Stimulated activated naive CD8-positive, alpha-beta T cell treated with anti-CD3 and anti-CD28 coated beads, Interleukin-15, Interleukin-2, amounts not matched to agents 100 ng/mL and 50 ng/mL, for 24 hours (primary cell): ENCODE data around the gene PCNX4.

ENCODE experiments used
- H3K27ac Mint-ChIP-seq: one replicate; pipeline ENCODE4 v1.8.0; 2021; ENCODE audit warnings: mild to moderate bottlenecking, mixed read lengths
- H3K27me3 Mint-ChIP-seq: one replicate; pipeline ENCODE4 v1.8.0; 2021; ENCODE audit warnings: mixed read lengths
- H3K36me3 Mint-ChIP-seq: one replicate; pipeline ENCODE4 v1.8.0; 2021; ENCODE audit warnings: low read depth, mixed read lengths
- H3K4me1 Mint-ChIP-seq: one replicate; pipeline ENCODE4 v1.8.0; 2021; ENCODE audit warnings: low read depth, mixed read lengths
- H3K4me3 Mint-ChIP-seq: one replicate; pipeline ENCODE4 v1.8.0; 2021; ENCODE audit warnings: mild to moderate bottlenecking, mixed read lengths
- H3K9me3 Mint-ChIP-seq: one replicate; pipeline ENCODE4 v1.8.0; 2021; ENCODE audit warnings: mixed read lengths

The PCNX4 gene

DNA sequence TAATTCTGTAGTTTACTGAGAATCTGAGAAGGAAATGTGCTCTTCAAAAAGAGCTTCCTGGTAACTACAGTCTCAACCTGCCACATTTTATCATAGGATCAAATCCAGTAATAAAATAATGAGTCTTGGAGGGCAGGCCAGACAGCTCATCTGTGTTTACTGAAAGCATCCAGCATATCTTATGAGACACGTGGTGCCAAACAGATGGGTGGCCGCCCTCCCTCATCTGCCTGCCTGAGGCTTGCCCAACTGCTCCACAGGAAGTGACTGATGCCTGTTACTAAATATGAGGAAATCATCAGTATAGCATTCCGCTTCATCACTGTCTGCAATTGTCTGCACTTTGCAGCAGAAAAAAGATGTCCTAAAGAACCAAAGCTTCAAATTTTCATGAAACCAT is 60.0 kb downstream of the PCNX4 start:
- Mint-ChIP-seq H3K4me3 (peak overlapping the region; percentile 26), H3K27me3 (no peaks in the 10 kb centered on the region), H3K9me3 (no peaks in the 10 kb centered on the region), H3K36me3 (peaks cover 71% of the 10 kb centered on the region), H3K27ac (peak overlapping the region; percentile 72), H3K4me1 (peaks cover 49% of the 10 kb centered on the region)

DNA sequence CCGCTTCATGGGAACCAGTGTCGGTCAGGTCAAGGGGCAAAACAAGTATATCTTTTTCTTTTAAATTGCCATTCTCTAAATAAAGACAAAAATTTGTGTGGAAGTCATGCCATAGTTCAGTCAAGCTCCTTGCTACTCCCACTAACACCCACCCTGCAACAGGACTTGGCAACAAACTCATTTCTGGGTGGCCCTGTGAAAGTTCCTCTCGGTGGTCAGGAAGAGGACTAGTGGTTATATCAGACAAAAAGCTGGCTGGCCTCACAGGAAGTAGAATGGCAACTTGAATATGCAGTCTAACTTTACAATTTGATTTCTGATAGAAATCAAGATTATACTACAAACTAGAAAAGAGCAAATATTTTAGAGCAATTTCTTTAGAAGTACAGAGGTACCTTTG is 62.3 kb downstream of the PCNX4 start:
- Mint-ChIP-seq H3K36me3 (peaks cover 72% of the 10 kb centered on the region), H3K4me1 (peaks cover 68% of the 10 kb centered on the region), H3K27me3 (no peaks in the 10 kb centered on the region), H3K9me3 (no peaks in the 10 kb centered on the region), H3K27ac (peak overlapping the region; percentile 49), H3K4me3 (peak overlapping the region; percentile 43)

DNA sequence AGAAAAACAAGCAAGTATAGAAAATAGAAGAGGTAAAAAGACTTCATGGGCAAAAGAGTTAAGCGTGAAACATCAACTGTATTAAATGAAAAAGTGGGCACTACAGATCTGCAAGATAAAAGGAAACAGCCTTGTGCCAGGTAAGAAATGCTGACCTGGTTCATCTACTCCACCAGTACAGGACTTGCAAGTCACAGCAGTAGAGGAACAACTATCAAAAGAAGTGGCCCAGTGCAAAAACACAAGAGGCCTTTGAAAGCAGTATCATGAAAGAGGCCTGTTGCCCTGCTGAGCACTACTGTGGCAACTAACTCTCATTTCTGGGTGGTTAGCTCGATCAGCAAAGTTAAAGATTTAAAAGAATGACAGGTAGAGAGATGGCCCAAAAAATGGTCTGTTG is 62.9 kb downstream of the PCNX4 start:
- Mint-ChIP-seq H3K36me3 (peaks cover 71% of the 10 kb centered on the region), H3K4me1 (peaks cover 74% of the 10 kb centered on the region), H3K9me3 (no peaks in the 10 kb centered on the region), H3K27me3 (no peaks in the 10 kb centered on the region), H3K27ac (peak overlapping the region; percentile 49), H3K4me3 (no peak overlapping the region)

DNA sequence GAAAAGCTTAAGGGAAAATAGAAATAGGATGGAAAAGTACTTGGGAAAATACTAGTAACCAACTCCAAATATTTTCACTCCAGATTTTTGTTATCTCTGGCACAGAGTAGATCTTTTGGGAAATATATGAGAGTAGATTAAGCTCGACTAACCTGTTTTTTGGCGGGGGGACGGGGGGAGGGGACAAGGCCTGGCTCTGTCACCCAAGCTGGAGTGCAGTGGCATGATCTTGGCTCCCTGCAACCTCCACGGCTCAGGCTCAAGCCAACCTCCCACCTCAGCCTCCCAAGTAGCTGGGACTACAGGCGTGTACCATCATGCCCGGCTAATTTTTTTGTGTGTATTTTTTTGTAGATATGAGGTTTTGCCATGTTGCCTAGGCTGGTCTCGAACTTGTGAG is 68.7 kb downstream of the PCNX4 start:
- peaks cover 67% of the 10 kb centered on the region for H3K4me1 Mint-ChIP-seq
- peaks cover 52% of the 10 kb centered on the region for H3K36me3 Mint-ChIP-seq
- H3K27ac Mint-ChIP-seq: no peak overlapping the region
- no peaks in the 10 kb centered on the region for H3K9me3 Mint-ChIP-seq
- H3K27me3 Mint-ChIP-seq: no peaks in the 10 kb centered on the region
- no peak overlapping the region for H3K4me3 Mint-ChIP-seq

DNA sequence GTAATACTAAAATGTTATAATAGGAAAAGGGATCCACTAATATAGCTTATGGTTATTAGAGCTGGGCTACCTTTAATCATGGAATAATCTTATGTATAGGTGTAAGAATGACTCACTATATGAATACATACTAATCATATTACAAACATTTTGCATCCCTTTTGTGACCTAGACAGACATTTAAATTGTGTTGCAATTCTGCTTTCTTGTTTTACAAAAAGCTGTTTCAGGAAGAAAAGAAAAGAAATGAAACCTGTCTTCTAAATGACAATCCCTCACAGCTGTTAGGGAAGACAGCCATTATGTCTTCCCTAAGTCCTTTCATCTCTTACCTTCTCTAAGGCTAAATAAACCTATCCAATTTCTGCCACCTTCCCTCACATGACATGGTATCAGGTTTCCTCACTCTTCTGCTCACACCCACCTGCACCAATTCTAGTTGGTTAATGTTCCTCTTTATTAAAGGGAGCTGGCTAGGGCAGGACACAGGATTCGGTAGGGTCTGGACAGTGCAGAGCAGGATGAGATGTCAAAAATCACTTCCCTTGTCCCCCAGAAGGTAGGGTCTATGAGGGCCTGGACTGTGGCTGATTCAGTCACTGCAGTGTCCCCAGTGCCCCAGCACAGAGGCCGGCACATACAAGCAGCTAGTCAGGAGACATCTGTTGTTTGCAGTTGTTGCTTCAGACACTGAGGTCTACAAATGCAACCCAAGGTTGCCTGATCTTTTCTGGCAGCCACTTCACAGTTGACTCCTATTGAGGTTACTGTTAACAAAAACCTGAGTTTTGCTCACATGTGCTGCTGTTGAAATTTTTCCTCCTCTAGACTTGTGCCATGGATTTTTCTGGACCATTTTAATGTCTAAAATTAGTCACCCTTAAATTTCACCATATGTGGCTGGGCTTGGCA is 69.7 kb downstream of the PCNX4 start:
- Mint-ChIP-seq H3K27ac (no peak overlapping the region), H3K4me1 (peaks cover 70% of the 10 kb centered on the region), H3K36me3 (peaks cover 45% of the 10 kb centered on the region), H3K9me3 (no peaks in the 10 kb centered on the region), H3K27me3 (no peaks in the 10 kb centered on the region), H3K4me3 (no peak overlapping the region)

DNA sequence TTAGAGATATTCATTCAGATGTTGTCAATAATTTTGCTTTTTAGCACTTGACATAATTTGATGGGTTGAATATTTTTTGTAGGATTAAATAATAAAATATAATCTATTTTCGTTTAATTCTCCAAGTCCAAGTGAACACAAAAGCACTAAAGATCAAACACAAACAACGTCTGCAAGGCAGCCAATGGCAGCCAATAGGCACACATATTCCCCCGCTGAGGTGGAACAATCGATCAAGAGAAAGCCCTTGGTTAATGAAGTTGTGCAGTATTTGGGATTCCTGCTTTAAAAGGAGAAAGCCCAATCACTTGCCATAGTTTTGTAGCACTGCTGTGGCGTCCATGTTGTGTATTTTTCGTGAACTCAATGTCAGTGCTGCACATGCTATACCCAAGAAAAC is 72.0 kb downstream of the PCNX4 start:
- H3K27ac Mint-ChIP-seq: no peak overlapping the region

DNA sequence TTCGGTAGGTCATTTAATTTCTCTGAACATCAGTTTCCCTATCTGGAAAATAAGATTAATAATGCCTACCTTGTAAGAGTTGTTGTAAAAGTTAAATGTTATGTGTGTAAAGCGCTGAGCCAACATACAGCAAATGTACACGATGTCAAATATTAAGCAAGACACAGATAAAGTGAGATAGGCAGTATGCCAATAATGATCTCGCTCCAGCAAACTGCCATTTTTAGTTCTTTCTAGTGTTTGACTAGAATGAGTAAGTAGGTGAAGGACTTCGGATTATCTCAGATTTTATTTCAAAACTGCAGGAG is 72.6 kb downstream of the PCNX4 start:
- no peaks in the 10 kb centered on the region for H3K27me3 Mint-ChIP-seq

More for the DNA sequence above, 72.0 kb downstream of the PCNX4 start:
- H3K27me3 Mint-ChIP-seq: no peaks in the 10 kb centered on the region
- H3K4me3 Mint-ChIP-seq: peak overlapping the region; percentile 92
- peaks cover 55% of the 10 kb centered on the region for H3K4me1 Mint-ChIP-seq
- H3K9me3 Mint-ChIP-seq: no peaks in the 10 kb centered on the region
- peaks cover 32% of the 10 kb centered on the region for H3K36me3 Mint-ChIP-seq

DNA sequence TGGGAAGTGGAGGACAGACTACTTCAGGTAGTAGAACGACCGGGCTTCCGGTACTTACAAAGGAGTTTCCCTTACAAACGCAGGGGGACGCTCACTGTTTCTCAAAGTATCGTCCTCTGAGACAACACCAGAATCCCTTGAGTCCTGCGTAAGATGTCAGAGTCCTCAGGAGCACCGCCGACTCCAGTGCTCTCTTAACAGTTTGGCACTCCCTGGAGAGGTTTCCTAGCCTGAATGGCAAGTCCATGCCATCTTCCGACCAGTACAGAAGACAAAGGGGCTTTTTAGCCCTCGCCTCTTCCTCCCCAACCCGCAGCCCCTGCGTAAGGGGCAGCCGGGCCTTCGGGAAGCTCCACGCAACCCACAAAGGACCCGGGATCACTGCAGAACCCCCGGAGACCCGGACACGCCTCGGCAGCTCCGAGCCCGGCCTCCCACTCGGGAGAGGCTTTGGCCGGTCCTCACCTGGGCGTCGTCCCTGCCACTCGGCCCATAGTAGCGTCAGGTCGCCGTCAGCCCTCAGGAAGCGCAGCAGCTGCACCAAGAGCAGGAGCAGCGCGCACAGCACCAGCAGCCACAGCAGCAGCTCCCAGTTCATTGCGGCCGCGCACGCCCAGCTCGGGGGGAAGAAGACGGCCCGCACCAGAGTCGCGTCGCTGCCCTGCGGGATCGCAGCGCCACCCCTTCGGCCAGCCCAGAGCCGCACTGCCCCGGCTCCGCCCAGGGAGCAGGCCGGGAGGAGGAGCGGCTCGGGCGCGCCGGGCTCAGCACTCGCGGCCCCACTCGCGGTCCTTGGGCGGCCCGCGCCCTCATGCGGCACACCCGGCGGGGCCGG is 73.2 kb downstream of the PCNX4 start, which contains the start of gene DHRS7:
TSS of gene DHRS7 (minus strand) at position 687 of the 835 bp plus-strand sequence. CDS start at position 598, 89 bp downstream.
- Mint-ChIP-seq H3K4me3 (peak within 1 kb of the TSS; percentile 92), H3K36me3 (peaks cover 24% of the 10 kb centered on the region), H3K9me3 (no peaks in the 10 kb centered on the region), H3K27ac (peak within 1 kb of the TSS; percentile 91), H3K4me1 (peaks cover 42% of the 10 kb centered on the region), H3K27me3 (no peaks in the 10 kb centered on the region)

More for the DNA sequence above, 72.6 kb downstream of the PCNX4 start:
- peaks cover 27% of the 10 kb centered on the region for H3K36me3 Mint-ChIP-seq
- peak overlapping the region; percentile 91 for H3K27ac Mint-ChIP-seq
- peaks cover 48% of the 10 kb centered on the region for H3K4me1 Mint-ChIP-seq
- H3K9me3 Mint-ChIP-seq: no peaks in the 10 kb centered on the region
- H3K4me3 Mint-ChIP-seq: peak overlapping the region; percentile 92

DNA sequence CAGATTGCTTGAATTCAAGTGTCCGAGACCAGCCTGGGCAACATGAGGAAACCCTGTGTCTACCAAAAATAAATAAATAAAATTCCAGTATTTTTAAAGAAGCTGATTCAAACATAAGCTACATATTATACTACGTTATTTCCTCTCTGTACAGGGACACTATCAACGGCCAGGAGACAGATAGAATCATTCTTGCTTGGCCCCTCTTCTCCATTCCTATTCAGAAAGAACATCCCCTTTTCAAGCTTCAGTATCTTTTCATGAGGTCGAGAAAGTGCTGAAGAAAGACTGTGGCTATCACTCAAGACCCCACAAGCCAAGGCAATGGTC is 73.8 kb downstream of the PCNX4 start:
- no peaks in the 10 kb centered on the region for H3K27me3 Mint-ChIP-seq
- no peaks in the 10 kb centered on the region for H3K9me3 Mint-ChIP-seq
- peaks cover 40% of the 10 kb centered on the region for H3K4me1 Mint-ChIP-seq
- peak overlapping the region; percentile 88 for H3K27ac Mint-ChIP-seq
- H3K4me3 Mint-ChIP-seq: peak overlapping the region; percentile 81
- H3K36me3 Mint-ChIP-seq: peaks cover 21% of the 10 kb centered on the region

DNA sequence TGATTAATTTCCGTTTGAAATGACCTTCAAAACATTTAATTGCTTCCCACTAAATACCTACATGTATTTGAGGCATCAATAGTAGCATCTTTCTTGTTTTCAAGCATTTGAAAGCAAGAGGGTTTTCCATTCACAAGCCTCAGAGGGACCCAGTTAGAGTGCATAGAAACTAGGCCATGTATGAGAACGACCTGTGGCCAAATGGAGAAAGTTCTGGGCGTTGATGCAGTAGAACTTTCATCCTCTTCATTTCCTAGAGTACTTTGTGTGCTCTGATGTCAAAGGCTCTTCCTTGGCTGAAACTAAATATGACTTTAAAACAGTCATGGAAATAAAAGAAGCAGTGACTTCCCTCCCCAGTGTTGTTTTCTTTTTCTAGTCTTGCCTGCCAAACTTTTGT is 74.4 kb downstream of the PCNX4 start:
- H3K4me3 Mint-ChIP-seq: peak overlapping the region; percentile 81
- peak overlapping the region; percentile 88 for H3K27ac Mint-ChIP-seq
- H3K9me3 Mint-ChIP-seq: no peaks in the 10 kb centered on the region
- peaks cover 15% of the 10 kb centered on the region for H3K36me3 Mint-ChIP-seq
- no peaks in the 10 kb centered on the region for H3K27me3 Mint-ChIP-seq
- peaks cover 34% of the 10 kb centered on the region for H3K4me1 Mint-ChIP-seq

DNA sequence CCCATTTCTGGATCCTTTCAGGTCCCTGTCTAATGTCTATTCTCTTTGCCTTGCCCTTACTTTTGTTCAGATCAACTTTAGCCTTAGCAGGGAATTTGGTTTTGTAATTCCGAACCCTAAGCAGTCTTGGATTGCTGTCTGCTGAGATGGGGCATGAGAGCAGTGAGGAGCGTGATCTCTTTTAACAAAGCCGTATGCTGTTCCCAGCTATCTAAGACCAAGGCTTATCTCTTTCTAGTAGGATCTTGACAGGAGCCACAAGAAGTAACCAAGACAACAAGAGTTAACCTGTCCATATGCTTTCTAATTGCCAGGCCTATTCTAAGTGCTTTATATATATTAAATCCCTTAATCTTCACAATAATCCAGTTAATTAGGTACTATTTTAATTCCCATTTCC is 78.0 kb downstream of the PCNX4 start:
- Mint-ChIP-seq H3K27ac (no peak overlapping the region), H3K4me1 (peaks cover 13% of the 10 kb centered on the region), H3K27me3 (no peaks in the 10 kb centered on the region), H3K4me3 (no peak overlapping the region), H3K9me3 (no peaks in the 10 kb centered on the region), H3K36me3 (no peaks in the 10 kb centered on the region)

DNA sequence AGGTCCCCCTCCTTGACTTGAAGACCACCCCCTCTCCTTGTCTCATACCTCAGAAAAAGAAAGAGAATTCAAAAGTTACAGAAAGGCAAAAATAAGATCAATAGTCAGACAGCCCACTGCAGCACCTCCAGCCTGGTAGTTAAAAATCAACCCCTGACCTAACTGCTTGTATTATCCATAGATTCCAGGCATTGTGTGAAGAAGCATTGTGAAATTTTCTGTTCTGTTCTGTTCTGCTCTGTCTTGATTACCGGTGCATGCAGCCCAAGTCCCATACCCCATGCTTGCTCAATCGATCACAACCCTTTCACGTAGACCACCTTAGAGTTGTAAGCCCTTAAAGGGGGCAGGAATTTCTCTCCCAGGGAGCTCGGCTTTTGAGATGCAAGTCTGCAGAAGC is 79.2 kb downstream of the PCNX4 start:
- Mint-ChIP-seq H3K4me1 (peaks cover 8% of the 10 kb centered on the region), H3K27ac (no peak overlapping the region), H3K27me3 (no peaks in the 10 kb centered on the region), H3K9me3 (no peaks in the 10 kb centered on the region), H3K4me3 (no peak overlapping the region), H3K36me3 (no peaks in the 10 kb centered on the region)

DNA sequence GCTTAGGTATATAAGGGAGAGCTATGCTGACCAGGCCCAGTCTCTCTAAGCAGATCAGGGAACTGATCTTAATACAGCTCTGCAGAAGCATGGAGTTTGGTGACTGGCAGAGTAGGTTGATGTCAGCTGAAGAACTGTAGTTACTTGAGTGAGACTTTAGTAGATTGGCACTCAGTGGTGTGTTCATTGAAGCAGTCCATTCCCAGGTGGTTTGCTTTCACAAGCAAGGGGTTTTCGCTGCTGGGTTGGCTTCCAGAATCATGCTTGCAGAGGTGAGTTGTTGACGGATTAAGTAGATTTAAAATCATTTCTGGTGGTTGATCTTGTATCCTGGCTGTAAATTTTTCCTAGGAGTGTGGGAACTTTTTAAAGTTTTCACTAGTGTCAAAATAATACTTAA is 80.0 kb downstream of the PCNX4 start:
- Mint-ChIP-seq H3K4me3 (no peak overlapping the region), H3K36me3 (no peaks in the 10 kb centered on the region), H3K4me1 (peaks cover under 1% of the 10 kb centered on the region), H3K27ac (no peak overlapping the region), H3K9me3 (no peaks in the 10 kb centered on the region), H3K27me3 (no peaks in the 10 kb centered on the region)

DNA sequence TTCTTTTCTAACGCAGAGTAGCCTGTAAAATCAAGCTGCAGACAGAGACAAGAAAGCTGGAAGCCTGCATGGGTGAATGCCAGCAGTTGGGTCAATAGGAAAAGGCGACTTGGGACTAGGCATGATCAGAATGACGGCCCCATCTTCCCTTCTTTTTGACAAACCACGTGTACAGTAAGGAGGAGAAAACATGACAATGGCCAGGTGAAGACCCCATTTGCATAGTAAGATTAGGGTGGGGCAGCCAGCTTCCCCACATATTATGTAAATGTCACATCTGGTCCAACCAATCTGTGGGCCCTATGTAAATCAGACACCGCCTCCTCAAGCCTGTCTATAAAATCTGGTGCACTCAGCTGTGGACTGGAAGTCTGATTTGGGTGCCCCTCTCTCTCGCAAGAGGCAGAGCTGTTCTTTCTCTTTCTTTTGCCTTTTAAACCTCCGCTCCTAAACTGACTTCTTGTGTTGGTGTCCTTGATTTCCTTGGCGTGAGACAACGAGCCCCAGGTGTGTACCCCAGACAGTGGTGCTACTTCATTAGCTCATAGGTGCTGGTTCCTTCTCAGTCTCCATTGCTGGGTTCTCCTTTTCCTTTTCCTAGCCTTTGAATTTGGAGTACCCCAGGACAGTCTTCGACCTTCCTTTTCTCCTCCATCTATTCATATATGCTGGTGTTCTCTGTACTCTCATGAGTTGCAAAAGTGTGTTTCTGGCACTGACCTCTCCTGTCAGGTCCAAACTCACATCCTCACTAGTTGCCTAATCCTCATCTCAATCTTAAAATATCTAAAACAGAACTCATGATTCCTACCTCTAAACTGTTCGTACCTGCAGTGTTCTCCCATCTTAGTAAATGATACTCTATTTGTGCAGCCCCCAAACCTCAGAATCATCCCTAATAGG is 82.9 kb downstream of the PCNX4 start:
- Mint-ChIP-seq H3K4me3 (no peak overlapping the region), H3K27ac (no peak overlapping the region), H3K4me1 (peaks cover 1% of the 10 kb centered on the region), H3K9me3 (no peaks in the 10 kb centered on the region), H3K27me3 (no peaks in the 10 kb centered on the region), H3K36me3 (no peaks in the 10 kb centered on the region)
